ENCODE results near the gene TBCB.
"Not testable (repeated sequence)": the region's sequence is repeated elsewhere in the genome, so short reads cannot be mapped to it uniquely, and the experiment has no call there.

TBCB gene

DNA sequence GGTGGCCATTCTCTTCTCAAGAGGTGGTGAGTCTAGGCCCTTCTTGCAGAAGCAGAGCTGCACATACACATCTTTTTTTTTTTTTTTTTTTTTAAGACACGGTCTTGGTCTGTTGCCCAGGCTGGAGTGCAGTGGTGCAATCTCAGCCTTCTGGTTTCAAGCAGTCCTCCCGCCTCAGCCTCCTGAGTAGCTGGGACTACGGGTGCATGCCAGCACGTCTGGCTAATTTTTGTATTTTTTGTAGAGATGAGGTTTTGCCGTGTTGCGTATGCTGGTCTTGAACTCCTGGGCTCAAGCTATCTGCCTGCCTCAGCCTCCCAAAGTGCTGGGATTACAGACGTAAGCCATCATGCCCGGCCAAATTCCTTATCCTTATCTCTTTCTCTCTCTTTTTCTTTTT, 58.6 kb downstream of the TBCB start:
- not testable (repeated sequence) for DNase-seq

Measured in suppressor macrophage treated with lipopolysaccharide for 1 hour (primary cell).